LNCaP clone FGC (cell line): ENCODE measurements around the gene GID8.

ENCODE experiments used
- DNase-seq: peaks from one replicate; pipeline ENCODE4 v3.0.0-alpha.2; 2011; ENCODE audit warnings: low read depth
- H3K4me3 ChIP-seq: 2 replicates; pipeline ENCODE4 v1.5.1; 2011; ENCODE audit warnings: mild to moderate bottlenecking, low read depth, low read length, control low read depth
- CTCF ChIP-seq: IDR thresholded peaks from 2 replicates; pipeline ENCODE4 v1.5.1; 2012; ENCODE audit warnings: mild to moderate bottlenecking; ENCODE audit not compliant: control insufficient read depth, insufficient read depth; ENCODE audit errors: extremely low read depth

The GID8 gene

DNA sequence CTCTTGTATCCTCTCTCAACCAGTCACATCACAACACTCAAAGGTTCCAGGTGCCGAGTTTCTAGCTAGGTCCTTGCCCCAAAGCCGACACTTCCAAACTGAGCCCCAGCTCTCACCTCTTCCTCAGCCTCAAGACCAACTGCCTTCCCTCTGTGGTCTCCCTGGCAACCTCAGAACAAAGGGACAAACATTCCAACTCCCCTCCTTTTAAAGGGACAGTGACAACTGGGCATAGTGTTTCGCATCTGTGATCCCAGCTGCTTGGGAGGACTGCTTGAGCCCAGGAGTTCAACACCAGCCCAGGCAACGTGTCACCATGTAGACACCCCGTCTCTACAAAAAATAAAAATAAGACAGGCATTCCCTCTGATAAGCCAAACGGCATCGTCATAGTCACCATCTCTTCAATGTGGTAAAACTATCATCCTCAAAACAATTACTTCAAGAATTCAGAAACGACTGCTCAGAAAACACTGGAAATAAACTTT lies 22.9 kb upstream of the GID8 start:
- TF ChIP-seq CTCF: no peak
- H3K4me3 ChIP-seq: no peak overlapping the region
- no peak for DNase-seq

- DNase-seq: no peak
- TF ChIP-seq CTCF: no peak
- no peak overlapping the region for H3K4me3 ChIP-seq
Observed at GRCh38 chr20:62916703-62917476, 21.1 kb upstream of the GID8 start.

DNA sequence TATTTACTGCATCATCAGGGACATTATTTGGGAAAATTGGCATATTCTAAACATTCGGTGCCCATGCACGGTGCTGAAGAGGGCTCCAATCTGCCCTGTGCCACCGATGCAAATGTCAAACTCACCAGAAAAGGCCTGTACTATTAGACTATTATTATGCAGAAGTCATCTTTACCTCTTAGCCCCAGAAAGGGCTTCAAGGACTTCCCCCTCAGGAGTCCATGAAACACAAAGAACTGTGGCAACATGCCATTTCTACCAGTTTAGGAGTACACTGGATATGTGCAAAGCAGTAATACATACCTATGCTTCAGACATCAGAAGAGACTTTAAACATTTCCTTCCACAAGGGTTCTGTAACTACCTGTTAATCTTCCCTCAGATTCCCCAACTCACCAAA lies 20.2 kb upstream of the GID8 start:
- H3K4me3 ChIP-seq: no peak overlapping the region
- no peak for TF ChIP-seq CTCF
- DNase-seq: no peak

GRCh38 chr20:62918147-62918546 lies 19.8 kb upstream of the GID8 start:
- no peak overlapping the region for H3K4me3 ChIP-seq
- TF ChIP-seq CTCF: no peak
- no peak for DNase-seq

DNA sequence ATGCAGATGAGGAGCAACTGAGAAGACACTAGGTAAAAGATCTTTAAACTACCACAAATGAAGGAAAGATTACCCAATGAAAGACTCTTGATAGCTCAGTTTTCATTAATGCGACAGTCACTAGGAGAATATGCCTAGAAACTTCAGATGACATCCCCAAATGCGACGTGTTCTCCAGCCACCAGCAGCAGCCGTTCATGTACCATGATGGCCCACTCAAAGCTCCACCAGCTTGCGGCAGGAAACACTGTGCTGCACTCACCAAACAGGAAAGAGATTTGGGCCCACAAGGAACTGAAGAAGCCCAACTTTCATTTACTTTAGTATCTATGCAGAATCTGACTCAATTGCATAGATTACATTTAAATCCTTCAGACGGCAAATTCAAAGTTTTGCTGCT lies 19.1 kb upstream of the GID8 start:
- TF ChIP-seq CTCF: no peak
- no peak for DNase-seq
- H3K4me3 ChIP-seq: no peak overlapping the region

- no peak for DNase-seq
- TF ChIP-seq CTCF: no peak
- H3K4me3 ChIP-seq: no peak overlapping the region
Observed at GRCh38 chr20:62920039-62920645, 17.8 kb upstream of the GID8 start.
